ENCODE measurements around the gene ABCB11. TPM values are rescaled to one million over a fixed set of nuclear protein-coding genes. Genes with fewer than 3 reads are reported as not detected.

The ABCB11 gene
- total RNA-seq: not detected

GRCh38 chr2:169031202-169031601, at the start of gene ABCB11:
Gene ABCB11, minus strand, starts transcription at chr2:169031324. Its CDS starts 13,199 bp downstream, at chr2:169018125.
- DNase-seq: no peak
- Mint-ChIP-seq H3K27me3 (no peaks in the 10 kb centered on the region), H3K4me1 (peaks cover 2% of the 10 kb centered on the region), H3K4me3 (no peak within 1 kb of the TSS), H3K27ac (no peak within 1 kb of the TSS), H3K9me3 (no peaks in the 10 kb centered on the region), H3K36me3 (ENCODE audit: low read depth) (no peaks in the 10 kb centered on the region)
- CTCF ChIA-PET: no interaction called here
- POLR2A ChIA-PET: no interaction called here

DNA sequence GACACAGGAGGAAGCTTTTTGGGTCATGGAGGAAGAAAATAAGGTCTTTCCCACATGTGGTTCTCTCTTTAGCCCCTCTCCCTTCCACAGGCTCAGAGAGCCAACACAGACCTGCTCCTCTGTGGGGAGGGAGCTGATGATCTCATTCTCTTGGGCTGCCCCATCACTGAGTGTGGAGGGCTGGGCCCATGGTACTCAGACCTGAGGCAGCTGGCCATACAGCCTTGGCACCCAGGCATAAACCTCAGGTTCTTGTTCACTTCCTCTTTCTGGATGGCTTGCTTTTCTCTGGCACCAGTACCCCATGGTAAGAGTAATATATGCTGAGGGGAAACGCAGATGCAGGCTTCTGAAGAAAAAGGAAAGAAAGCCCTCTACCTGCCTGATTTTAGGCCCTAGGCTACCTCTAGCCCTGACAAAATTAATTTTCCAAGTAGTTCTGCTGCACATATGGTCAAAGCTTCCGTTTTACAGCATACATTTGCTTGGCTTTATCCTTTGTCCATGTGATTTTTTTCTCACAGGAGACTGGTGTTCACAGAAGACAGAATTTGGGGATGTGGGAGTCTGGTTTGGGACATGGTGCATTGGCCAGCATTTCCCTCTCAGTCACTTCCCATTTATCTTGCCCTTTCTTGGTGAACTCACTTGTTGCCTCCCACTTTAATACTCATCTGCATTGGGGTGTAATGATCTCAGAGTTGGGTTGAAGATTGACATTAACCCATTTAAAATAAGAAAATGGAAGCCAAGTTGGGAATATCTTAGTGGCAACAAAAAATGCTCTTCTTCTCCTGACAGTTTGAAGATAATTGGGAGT, 49.3 kb upstream of the ABCB11 start:
- Mint-ChIP-seq H3K36me3 (ENCODE audit: low read depth) (no peaks in the 10 kb centered on the region), H3K9me3 (peaks cover 3% of the 10 kb centered on the region), H3K27me3 (peaks cover 2% of the 10 kb centered on the region), H3K4me1 (no peaks in the 10 kb centered on the region), H3K4me3 (no peak overlapping the region), H3K27ac (no peak overlapping the region)
- CTCF ChIA-PET: no interaction called here
- no peak for DNase-seq
- POLR2A ChIA-PET: no interaction called here

DNA sequence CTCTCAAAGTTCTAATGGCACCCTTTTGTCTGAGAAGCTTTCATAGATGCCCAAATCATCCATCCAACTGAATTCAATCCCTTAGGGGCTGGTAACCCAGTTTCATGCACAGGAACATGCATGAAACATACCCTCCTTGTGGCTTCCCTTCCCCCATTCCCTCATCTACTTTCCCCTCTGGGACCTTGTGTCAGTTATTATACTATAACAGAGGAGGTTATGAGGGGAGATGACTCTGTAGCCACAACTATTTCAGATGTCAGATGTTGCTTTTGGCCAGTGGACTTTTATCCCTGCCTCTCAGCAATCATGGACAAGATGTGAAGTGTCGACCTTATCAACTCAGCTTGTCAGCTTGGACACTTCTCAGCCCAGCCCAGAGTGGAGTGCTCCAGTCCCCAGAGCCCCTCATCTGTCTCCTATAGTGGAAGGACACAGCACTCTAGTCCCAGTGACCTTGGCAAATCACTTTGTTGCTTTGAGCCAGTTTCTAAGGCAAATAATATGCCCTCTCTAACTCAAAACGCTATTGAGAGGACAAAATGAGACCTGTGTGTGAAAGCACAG, 46.6 kb upstream of the ABCB11 start:
- DNase-seq: no peak
- ChIA-PET CTCF (no interaction called here), POLR2A (no interaction called here)
- Mint-ChIP-seq H3K4me3 (no peak overlapping the region), H3K27me3 (no peaks in the 10 kb centered on the region), H3K4me1 (peaks cover 6% of the 10 kb centered on the region), H3K9me3 (no peaks in the 10 kb centered on the region), H3K27ac (no peak overlapping the region), H3K36me3 (ENCODE audit: low read depth) (no peaks in the 10 kb centered on the region)

- Mint-ChIP-seq H3K36me3 (ENCODE audit: low read depth) (no peaks in the 10 kb centered on the region), H3K27me3 (no peaks in the 10 kb centered on the region), H3K4me1 (peaks cover 16% of the 10 kb centered on the region), H3K9me3 (no peaks in the 10 kb centered on the region), H3K4me3 (no peak overlapping the region), H3K27ac (no peak overlapping the region)
- ChIA-PET CTCF (no interaction called here), POLR2A (no interaction called here)
- no peak for DNase-seq
Observed at GRCh38 chr2:169073963-169074751, 43.0 kb upstream of the ABCB11 start.

GRCh38 chr2:169073211-169073962, 42.3 kb upstream of the ABCB11 start:
- Mint-ChIP-seq H3K27ac (no peak overlapping the region), H3K9me3 (no peaks in the 10 kb centered on the region), H3K4me1 (peaks cover 16% of the 10 kb centered on the region), H3K27me3 (no peaks in the 10 kb centered on the region), H3K36me3 (ENCODE audit: low read depth) (no peaks in the 10 kb centered on the region), H3K4me3 (no peak overlapping the region)
- ChIA-PET CTCF (no interaction called here), POLR2A (no interaction called here)
- no peak for DNase-seq

DNA sequence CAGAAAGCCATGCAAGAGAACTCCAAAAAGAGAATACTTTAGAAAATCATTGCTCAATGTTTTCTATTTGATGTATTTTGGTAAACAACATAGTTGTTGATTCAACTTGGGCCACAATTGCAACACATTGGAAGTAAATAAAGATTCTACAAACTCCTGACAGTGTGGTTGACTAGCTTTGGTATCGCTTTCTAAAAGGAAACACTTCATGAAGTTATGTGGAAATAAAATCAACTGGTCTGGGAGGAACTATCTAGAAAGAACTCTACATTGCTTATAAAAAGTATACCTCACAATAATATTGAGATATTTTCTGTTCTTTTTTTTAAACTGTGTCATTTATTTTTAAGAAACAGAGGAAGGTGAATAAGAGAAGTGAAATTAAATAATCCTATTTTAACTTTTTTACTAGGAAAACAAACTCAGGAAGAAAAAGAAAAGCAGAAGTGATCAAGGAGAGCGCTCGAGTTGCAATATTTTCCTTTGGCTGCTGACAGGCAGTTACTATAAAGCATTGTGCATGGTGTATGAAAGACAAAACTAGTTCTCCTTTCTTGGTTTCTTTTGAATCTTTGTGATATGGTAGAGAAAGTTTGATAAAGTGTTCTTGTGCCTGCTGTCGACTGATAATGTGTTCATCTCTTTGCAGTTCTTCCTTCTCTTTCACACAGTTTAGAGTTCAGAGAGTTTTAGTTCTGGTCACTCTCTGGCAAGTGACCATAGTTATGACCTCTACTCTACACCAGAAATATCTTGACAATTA, 41.2 kb upstream of the ABCB11 start:
- Mint-ChIP-seq H3K27ac (no peak overlapping the region), H3K9me3 (no peaks in the 10 kb centered on the region), H3K27me3 (no peaks in the 10 kb centered on the region), H3K36me3 (ENCODE audit: low read depth) (no peaks in the 10 kb centered on the region), H3K4me3 (no peak overlapping the region), H3K4me1 (peaks cover 16% of the 10 kb centered on the region)
- no peak for DNase-seq
- CTCF ChIA-PET: interaction anchor here (0.6 kb wide), 1 partner anchor 859 kb away, joined by 3 read pairs; no protein-coding TSS in a partner anchor
- POLR2A ChIA-PET: no interaction called here

DNA sequence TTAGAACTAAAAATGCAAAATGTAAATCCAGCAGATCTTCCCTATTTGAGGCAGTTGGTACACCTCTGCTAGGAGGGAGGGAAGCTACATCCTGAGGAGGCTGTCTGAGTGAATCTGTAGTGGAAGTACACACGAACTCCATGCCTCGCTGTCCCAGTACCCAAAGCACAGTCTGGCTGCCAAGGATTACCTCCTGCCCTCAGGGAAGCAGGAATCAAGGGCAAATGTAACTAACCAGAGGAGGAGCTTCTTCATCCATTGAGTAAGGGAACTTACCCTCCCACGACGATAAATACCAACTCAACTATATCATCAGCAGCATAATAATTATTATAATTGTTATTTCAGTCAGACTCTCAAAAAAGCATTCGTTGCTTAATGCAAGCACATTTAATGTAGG, 40.3 kb upstream of the ABCB11 start:
- no peaks in the 10 kb centered on the region for H3K9me3 Mint-ChIP-seq
- H3K27ac Mint-ChIP-seq: no peak overlapping the region
- no peaks in the 10 kb centered on the region for H3K36me3 Mint-ChIP-seq (ENCODE audit: low read depth)
- H3K27me3 Mint-ChIP-seq: no peaks in the 10 kb centered on the region
- no peak overlapping the region for H3K4me3 Mint-ChIP-seq
- peaks cover 16% of the 10 kb centered on the region for H3K4me1 Mint-ChIP-seq
- ChIA-PET CTCF (interaction anchor here (0.6 kb wide), 1 partner anchor 860 kb away, joined by 3 read pairs; no protein-coding TSS in a partner anchor), POLR2A (no interaction called here)
- DNase-seq: no peak

DNA sequence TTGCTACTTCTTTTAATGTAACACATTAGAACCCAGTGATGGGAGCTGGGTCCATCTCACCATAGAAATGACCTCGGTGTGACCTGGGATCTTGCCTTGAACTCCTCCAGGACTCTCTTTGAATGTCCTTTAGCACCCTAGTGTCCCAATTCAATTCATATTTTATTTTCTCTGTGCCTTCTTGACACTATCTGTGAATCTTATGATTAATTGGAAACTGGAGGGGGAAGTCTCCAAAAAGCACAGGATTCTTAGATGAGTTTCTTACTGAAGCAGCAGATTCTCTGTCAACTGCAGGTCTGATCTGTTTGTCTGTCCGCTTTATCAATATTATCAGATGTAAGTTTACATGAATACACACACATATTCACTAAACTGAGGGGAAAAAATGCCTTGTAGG, 38.7 kb upstream of the ABCB11 start:
- Mint-ChIP-seq H3K36me3 (ENCODE audit: low read depth) (no peaks in the 10 kb centered on the region), H3K4me3 (no peak overlapping the region), H3K27ac (no peak overlapping the region), H3K9me3 (no peaks in the 10 kb centered on the region), H3K27me3 (no peaks in the 10 kb centered on the region), H3K4me1 (peaks cover 16% of the 10 kb centered on the region)
- POLR2A ChIA-PET: no interaction called here
- no peak for DNase-seq
- CTCF ChIA-PET: no interaction called here

GRCh38 chr2:169069341-169069740, 38.2 kb upstream of the ABCB11 start, which contains the start of gene DHRS9:
Gene DHRS9, plus strand, starts transcription at chr2:169069563. Its CDS starts 12,019 bp downstream, at chr2:169081582.
- no peak for DNase-seq
- Mint-ChIP-seq H3K4me1 (peaks cover 16% of the 10 kb centered on the region), H3K9me3 (no peaks in the 10 kb centered on the region), H3K27me3 (no peaks in the 10 kb centered on the region), H3K27ac (no peak within 1 kb of the TSS), H3K36me3 (ENCODE audit: low read depth) (no peaks in the 10 kb centered on the region), H3K4me3 (no peak within 1 kb of the TSS)
- CTCF ChIA-PET: no interaction called here
- POLR2A ChIA-PET: no interaction called here

DNA sequence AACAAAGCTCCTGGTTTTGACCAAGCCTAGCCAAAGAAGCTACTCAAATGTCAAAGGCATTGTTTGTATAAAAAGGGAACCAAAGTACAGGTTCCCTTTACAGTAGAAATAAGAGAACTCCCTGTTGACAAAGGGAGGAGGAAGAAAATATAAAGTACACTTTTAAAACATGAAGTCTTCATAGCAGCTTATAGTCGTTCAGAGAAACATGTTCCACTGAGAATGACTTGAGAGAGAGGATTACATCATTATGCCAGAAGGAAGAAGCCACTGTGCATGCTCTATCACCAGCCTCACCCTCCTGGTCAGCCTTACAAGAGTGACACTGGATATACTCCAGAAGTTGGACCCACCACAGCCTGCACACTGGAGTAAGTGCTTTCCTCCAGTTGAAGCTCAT, 35.8 kb upstream of the ABCB11 start:
- POLR2A ChIA-PET: no interaction called here
- H3K27ac Mint-ChIP-seq: no peak overlapping the region
- DNase-seq: no peak
- CTCF ChIA-PET: interaction anchor here (0.7 kb wide), 1 partner anchor 18 kb away, joined by 3 read pairs; no protein-coding TSS in a partner anchor
- H3K4me1 Mint-ChIP-seq: peaks cover 1% of the 10 kb centered on the region
- H3K9me3 Mint-ChIP-seq: no peaks in the 10 kb centered on the region
- no peaks in the 10 kb centered on the region for H3K36me3 Mint-ChIP-seq (ENCODE audit: low read depth)
- no peaks in the 10 kb centered on the region for H3K27me3 Mint-ChIP-seq
- H3K4me3 Mint-ChIP-seq: no peak overlapping the region

DNA sequence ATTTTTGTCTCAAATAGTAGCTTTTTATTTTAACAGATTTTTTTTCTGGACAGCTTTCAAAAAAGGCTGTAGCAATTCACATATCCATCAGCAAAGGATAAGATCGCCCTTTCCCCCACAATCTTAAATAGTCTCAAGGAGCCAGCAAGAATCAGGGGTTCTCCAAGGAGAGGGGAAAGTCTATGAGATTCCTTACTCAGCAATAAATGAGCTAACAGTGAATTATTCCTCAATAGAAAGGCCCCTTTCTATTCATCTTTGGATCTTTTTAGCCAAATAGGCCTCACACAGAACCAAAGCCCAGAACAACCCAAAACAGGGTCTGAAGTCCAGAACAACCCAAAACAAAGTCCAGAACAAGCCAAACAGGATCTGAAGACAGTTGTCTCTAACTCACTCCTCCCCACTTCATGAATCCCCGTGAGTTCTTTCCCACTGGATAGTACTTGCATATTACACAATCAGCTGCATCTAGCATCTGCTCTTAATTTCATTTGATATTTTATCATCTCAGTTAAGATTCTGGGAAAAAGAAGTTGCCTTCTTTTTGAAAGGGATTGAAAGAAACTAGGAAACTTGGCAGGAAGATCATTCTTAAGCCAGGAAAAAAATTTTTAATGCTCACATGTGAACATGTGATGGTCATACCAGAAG, 34.9 kb upstream of the ABCB11 start:
- Mint-ChIP-seq H3K27me3 (no peaks in the 10 kb centered on the region), H3K36me3 (ENCODE audit: low read depth) (no peaks in the 10 kb centered on the region), H3K4me3 (no peak overlapping the region), H3K4me1 (no peaks in the 10 kb centered on the region), H3K27ac (no peak overlapping the region), H3K9me3 (no peaks in the 10 kb centered on the region)
- DNase-seq: no peak
- ChIA-PET CTCF (interaction anchor here (0.5 to 1.7 kb wide), 3 partner anchors 19 to 265 kb away, joined by 3 to 5 read pairs (median 3); no protein-coding TSS in a partner anchor), POLR2A (no interaction called here)

DNA sequence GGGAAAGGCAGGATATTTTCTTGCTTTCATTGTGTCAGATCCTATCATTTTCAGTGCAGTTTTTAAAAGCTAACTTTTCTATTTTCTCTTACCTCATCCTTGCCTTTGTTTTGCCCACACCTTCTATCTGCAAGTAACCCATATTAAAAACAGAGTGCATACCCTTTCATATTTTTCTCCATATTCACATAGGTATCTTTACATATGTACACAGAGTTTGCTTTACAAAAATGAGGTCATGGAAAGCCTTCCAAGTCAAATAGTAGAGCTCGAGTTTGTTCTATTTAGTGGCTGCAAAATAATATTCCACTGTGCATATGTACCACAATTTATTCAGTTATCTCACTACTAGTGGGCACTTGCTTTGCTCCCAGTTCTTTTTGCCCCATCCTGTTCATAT, 34.3 kb upstream of the ABCB11 start:
- Mint-ChIP-seq H3K4me1 (no peaks in the 10 kb centered on the region), H3K4me3 (no peak overlapping the region), H3K9me3 (no peaks in the 10 kb centered on the region), H3K27ac (no peak overlapping the region), H3K36me3 (ENCODE audit: low read depth) (no peaks in the 10 kb centered on the region), H3K27me3 (no peaks in the 10 kb centered on the region)
- POLR2A ChIA-PET: no interaction called here
- CTCF ChIA-PET: interaction anchor here (1.7 kb wide), 1 partner anchor 44 kb away, joined by 5 read pairs; no protein-coding TSS in a partner anchor
- no peak for DNase-seq

All from activated CD4-positive, alpha-beta memory T cell treated with anti-CD3 and anti-CD28 coated beads, Interleukin-2, amount 10 ng/mL, durations not matched to agents 7 days and 5 days (primary cell).